GM18873 (cell line): ENCODE measurements around the gene MED17.
"Not testable (repeated sequence)": the region's sequence is repeated elsewhere in the genome, so short reads cannot be mapped to it uniquely, and the experiment has no call there.

Experiments
- ATAC-seq: cut with Tn5 transposase; IDR thresholded peaks from one replicate; pipeline ENCODE4 v1.9.1; 2021; ENCODE audit warnings: mild to moderate bottlenecking, moderate library complexity, moderate number of reproducible peaks; ENCODE audit not compliant: unreplicated experiment, low FRiP score

Gene MED17

GRCh38 chr11:93784145-93784934 lies at the start of gene MED17:
Gene MED17 (plus strand): TSS chr11:93784282. CDS start chr11:93784514, 232 bp downstream.
- peak; percentile 96 for ATAC-seq

- ATAC-seq, result no peak
Measured at GRCh38 chr11:93734427-93735222, 49.5 kb upstream of the MED17 start.

- ATAC-seq, result no peak
Measured at GRCh38 chr11:93735627-93736026, 48.5 kb upstream of the MED17 start.

GRCh38 chr11:93736129-93736528 lies 48.0 kb upstream of the MED17 start:
- ATAC-seq, result no peak

- no peak for ATAC-seq
Measured at GRCh38 chr11:93737904-93738612, 46.0 kb upstream of the MED17 start.

GRCh38 chr11:93738647-93739081 lies 45.4 kb upstream of the MED17 start:
- no peak for ATAC-seq

GRCh38 chr11:93740031-93740729 lies 43.9 kb upstream of the MED17 start:
- no peak for ATAC-seq

- peak; percentile 22 for ATAC-seq
Measured at GRCh38 chr11:93740730-93741093, 43.4 kb upstream of the MED17 start.

GRCh38 chr11:93741094-93741881 lies 42.8 kb upstream of the MED17 start, which contains the start of the genes C11orf54 and TAF1D:
Gene C11orf54 (plus strand): TSS chr11:93741672. CDS start chr11:93747394, 5,722 bp downstream.
Gene TAF1D (minus strand): TSS chr11:93741495. CDS start chr11:93739304, 2,191 bp downstream.
- peak; percentile 82 for ATAC-seq

GRCh38 chr11:93741882-93742226 lies 42.2 kb upstream of the MED17 start:
- ATAC-seq, result no peak

GRCh38 chr11:93743291-93743690 lies 40.8 kb upstream of the MED17 start:
- ATAC-seq, result no peak

- ATAC-seq, result no peak
Measured at GRCh38 chr11:93744669-93745004, 39.4 kb upstream of the MED17 start.

GRCh38 chr11:93745005-93745755 lies 38.9 kb upstream of the MED17 start:
- ATAC-seq, result not testable (repeated sequence)

GRCh38 chr11:93746101-93746500 lies 38.0 kb upstream of the MED17 start:
- no peak for ATAC-seq

GRCh38 chr11:93747122-93747521 lies 37.0 kb upstream of the MED17 start:
- ATAC-seq, result peak; percentile 89

GRCh38 chr11:93751001-93751400 lies 33.1 kb upstream of the MED17 start:
- ATAC-seq, result no peak

GRCh38 chr11:93753241-93753640 lies 30.8 kb upstream of the MED17 start:
- ATAC-seq, result no peak

- ATAC-seq, result no peak
Measured at GRCh38 chr11:93756748-93757147, 27.3 kb upstream of the MED17 start.

- no peak for ATAC-seq
Measured at GRCh38 chr11:93757301-93757700, 26.8 kb upstream of the MED17 start.
